ENCODE measurements around the gene ELFN1. TPM values are rescaled to one million over a fixed set of nuclear protein-coding genes. Genes with fewer than 3 reads are reported as not detected.

ELFN1 gene
- polyA plus RNA-seq, 1 donor: 9.3 TPM

Other genes starting within 250 kb of the ELFN1 start
- 7.9 TPM for gene MICALL2, start 210.8 kb upstream of the ELFN1 start, polyA plus RNA-seq (ENCODE audit: insufficient read length)
- gene INTS1, start 165.9 kb upstream of the ELFN1 start, polyA plus RNA-seq (ENCODE audit: insufficient read length): 55.4 TPM
- 7.2 TPM for gene MAFK, start 139.6 kb upstream of the ELFN1 start, polyA plus RNA-seq (ENCODE audit: insufficient read length)
- 6.1 TPM for gene TMEM184A, start 114.1 kb upstream of the ELFN1 start, polyA plus RNA-seq (ENCODE audit: insufficient read length)
- 31.5 TPM for gene PSMG3, start 100.2 kb upstream of the ELFN1 start, polyA plus RNA-seq (ENCODE audit: insufficient read length)